OCI-LY1 (cell line): ENCODE data around the gene ZNF816.

Experiments used
- EZH2 ChIP-seq: fragments of 200-600 bp; sonication (generic), shearing (Covaris generic); IDR thresholded peaks from 2 replicates; pipeline ENCODE4 v1.8.0; 2017; ENCODE audit warnings: borderline replicate concordance, mixed run types, mild to moderate bottlenecking, antibody characterized with exemption, low read length, moderate library complexity, mixed read lengths
- TF ChIP-seq, protein P1 (sequence below): fragments of 200-600 bp; sonication (generic), shearing (Covaris generic); IDR thresholded peaks from 2 replicates; pipeline ENCODE4 v1.5.1; 2017; ENCODE audit warnings: mild to moderate bottlenecking, antibody characterized with exemption, low read length, moderate library complexity, mixed read lengths

DNA sequence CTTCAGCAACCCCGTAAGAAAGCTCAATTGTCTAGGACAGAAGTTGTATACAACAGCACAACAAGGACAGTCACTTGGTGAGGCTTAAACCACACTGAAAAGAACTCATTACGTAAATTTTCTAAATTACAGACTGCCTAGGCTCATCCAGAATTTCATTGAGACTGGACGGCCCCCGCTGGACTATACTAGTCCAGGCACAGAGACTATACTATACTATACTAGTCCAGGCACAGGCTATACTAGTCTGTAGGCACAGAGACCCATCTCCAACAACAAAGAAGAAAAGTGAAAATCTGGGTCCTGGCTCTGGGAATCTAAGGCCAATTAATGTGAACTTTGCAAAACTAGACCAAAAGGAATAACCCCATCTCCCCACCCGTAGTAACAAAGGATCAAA, 700 bp downstream of the ZNF816 start:
- TF ChIP-seq, protein P1, sequence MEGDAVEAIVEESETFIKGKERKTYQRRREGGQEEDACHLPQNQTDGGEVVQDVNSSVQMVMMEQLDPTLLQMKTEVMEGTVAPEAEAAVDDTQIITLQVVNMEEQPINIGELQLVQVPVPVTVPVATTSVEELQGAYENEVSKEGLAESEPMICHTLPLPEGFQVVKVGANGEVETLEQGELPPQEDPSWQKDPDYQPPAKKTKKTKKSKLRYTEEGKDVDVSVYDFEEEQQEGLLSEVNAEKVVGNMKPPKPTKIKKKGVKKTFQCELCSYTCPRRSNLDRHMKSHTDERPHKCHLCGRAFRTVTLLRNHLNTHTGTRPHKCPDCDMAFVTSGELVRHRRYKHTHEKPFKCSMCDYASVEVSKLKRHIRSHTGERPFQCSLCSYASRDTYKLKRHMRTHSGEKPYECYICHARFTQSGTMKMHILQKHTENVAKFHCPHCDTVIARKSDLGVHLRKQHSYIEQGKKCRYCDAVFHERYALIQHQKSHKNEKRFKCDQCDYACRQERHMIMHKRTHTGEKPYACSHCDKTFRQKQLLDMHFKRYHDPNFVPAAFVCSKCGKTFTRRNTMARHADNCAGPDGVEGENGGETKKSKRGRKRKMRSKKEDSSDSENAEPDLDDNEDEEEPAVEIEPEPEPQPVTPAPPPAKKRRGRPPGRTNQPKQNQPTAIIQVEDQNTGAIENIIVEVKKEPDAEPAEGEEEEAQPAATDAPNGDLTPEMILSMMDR: no peak
- no peak for TF ChIP-seq EZH2
